Activated T-helper 1 cell treated with anti-CD3 and anti-CD28 coated beads, Interleukin-2, amount 50 U/mL, for 16 hours (primary cell): ENCODE results near the gene SHROOM1.
"Not testable (repeated sequence)": the region's sequence is repeated elsewhere in the genome, so short reads cannot be mapped to it uniquely, and the experiment has no call there.

ENCODE experiments used
- DNase-seq, 2 donors: peaks; one replicate each; pipeline ENCODE4 v3.0.0-alpha.2; 2020; ENCODE audit warnings: low read depth in 1 of 2, low spot score in 1 of 2

The SHROOM1 gene

GRCh38 chr5:132808866-132809265, 21.6 kb downstream of the SHROOM1 start:
- DNase-seq, result no peak

GRCh38 chr5:132808448-132808847, 22.0 kb downstream of the SHROOM1 start:
- DNase-seq, result no peak

- no peak for DNase-seq
These were observed 23.1 kb downstream of the SHROOM1 start for GRCh38 chr5:132807163-132807838.

- not testable (repeated sequence) for DNase-seq
These were observed 23.7 kb downstream of the SHROOM1 start for GRCh38 chr5:132806804-132807162.

GRCh38 chr5:132805872-132806271, 24.6 kb downstream of the SHROOM1 start:
- DNase-seq, result not testable (repeated sequence)

- DNase-seq, result not testable (repeated sequence)
These were observed 26.2 kb downstream of the SHROOM1 start for GRCh38 chr5:132804219-132804618.

GRCh38 chr5:132802685-132803066, 27.8 kb downstream of the SHROOM1 start:
- not testable (repeated sequence) for DNase-seq

GRCh38 chr5:132802044-132802684, 28.3 kb downstream of the SHROOM1 start:
- no peak for DNase-seq

- no peak for DNase-seq
These were observed 29.9 kb downstream of the SHROOM1 start for GRCh38 chr5:132800545-132800944.

- no peak for DNase-seq
These were observed 31.1 kb downstream of the SHROOM1 start for GRCh38 chr5:132799392-132799791.

- no peak for DNase-seq
These were observed 32.8 kb downstream of the SHROOM1 start for GRCh38 chr5:132797651-132798050.

GRCh38 chr5:132791026-132791425, 39.4 kb downstream of the SHROOM1 start:
- no peak for DNase-seq

GRCh38 chr5:132790201-132790865, 40.1 kb downstream of the SHROOM1 start:
- DNase-seq, result no peak

GRCh38 chr5:132788990-132789886, 41.2 kb downstream of the SHROOM1 start:
- no peak for DNase-seq

- no peak for DNase-seq
These were observed 41.9 kb downstream of the SHROOM1 start for GRCh38 chr5:132788508-132788907.

- no peak for DNase-seq
These were observed 43.4 kb downstream of the SHROOM1 start for GRCh38 chr5:132787076-132787475.

GRCh38 chr5:132785864-132786263, 44.6 kb downstream of the SHROOM1 start:
- no peak for DNase-seq

- DNase-seq, result no peak
These were observed 45.1 kb downstream of the SHROOM1 start for GRCh38 chr5:132785365-132785764.

GRCh38 chr5:132782101-132782500, 48.3 kb downstream of the SHROOM1 start:
- DNase-seq, result no peak

GRCh38 chr5:132781029-132781428, 49.4 kb downstream of the SHROOM1 start:
- no peak for DNase-seq

- no peak for DNase-seq
These were observed 49.9 kb downstream of the SHROOM1 start for GRCh38 chr5:132780577-132780976.
